Neural cell (in vitro differentiated cells): ENCODE measurements around the gene ZG16B. TPM values are rescaled to one million over a fixed set of nuclear protein-coding genes. Genes with fewer than 3 reads are reported as not detected.

ENCODE experiments used
- H2AFZ ChIP-seq: fragments of 200-600, 300-800 bp; sonication (generic), shearing (Covaris generic); 2 replicates; pipeline ENCODE4 v1.6.0; 2014; ENCODE audit warnings: low read depth, mild to moderate bottlenecking, antibody characterized with exemption, low read length, moderate library complexity
- H3F3A ChIP-seq: fragments of 200-600 bp; shearing (Covaris generic); 2 replicates; pipeline ENCODE4 v1.6.1; 2016; ENCODE audit warnings: mild to moderate bottlenecking, moderate library complexity, mixed read lengths, antibody characterized with exemption, low read length; ENCODE audit not compliant: insufficient read depth, poor library complexity, severe bottlenecking
- H3K27ac ChIP-seq: fragments of 200-600, 300-800 bp; sonication (generic), shearing (Covaris generic); 2 replicates; pipeline ENCODE4 v1.5.1; 2014; ENCODE audit warnings: mild to moderate bottlenecking, low read length, moderate library complexity
- H3K27me3 ChIP-seq: fragments of 300-800, 200-600 bp; sonication (generic), shearing (Covaris generic); 2 replicates; pipeline ENCODE4 v1.6.0; 2014; ENCODE audit warnings: mild to moderate bottlenecking, low read depth, low read length, moderate library complexity; ENCODE audit not compliant: insufficient read depth
- H3K36me3 ChIP-seq: fragments of 300-800, 200-600 bp; sonication (generic), shearing (Covaris generic); 2 replicates; pipeline ENCODE4 v1.5.1; 2014; ENCODE audit warnings: mild to moderate bottlenecking, antibody characterized with exemption, low read length, moderate library complexity; ENCODE audit not compliant: insufficient read depth
- H3K4me2 ChIP-seq: fragments of 300-800, 200-600 bp; sonication (generic), shearing (Covaris generic); 2 replicates; pipeline ENCODE4 v1.6.0; 2014; ENCODE audit warnings: mild to moderate bottlenecking, low read length
- H3K4me3 ChIP-seq: fragments of 300-800, 200-600 bp; sonication (generic), shearing (Covaris generic); 2 replicates; pipeline ENCODE4 v1.5.1; 2014; ENCODE audit warnings: mild to moderate bottlenecking, low read length, moderate library complexity
- H3K79me2 ChIP-seq: fragments of 200-600 bp; shearing (Covaris generic); replicated peaks from 2 replicates; pipeline ENCODE4 v1.6.0; 2014; ENCODE audit warnings: mild to moderate bottlenecking, low read length, moderate library complexity; ENCODE audit not compliant: insufficient read depth
- H3K9ac ChIP-seq: fragments of 300-800, 200-600 bp; sonication (generic), shearing (Covaris generic); 2 replicates; pipeline ENCODE4 v1.6.1; 2016; ENCODE audit warnings: mild to moderate bottlenecking, low read length, mixed read lengths
- H3K9me2 ChIP-seq: fragments of 200-600 bp; shearing (Covaris generic); 2 replicates; pipeline ENCODE4 v1.6.1; 2016; ENCODE audit warnings: mild to moderate bottlenecking, low read length, mixed read lengths; ENCODE audit not compliant: insufficient read depth
- H3K9me3 ChIP-seq: fragments of 200-600, 300-800 bp; sonication (generic), shearing (Covaris generic); 2 replicates; pipeline ENCODE4 v1.6.1; 2016; ENCODE audit warnings: mild to moderate bottlenecking, mixed run types, low read length, moderate library complexity, mixed read lengths
- H4K20me1 ChIP-seq: fragments of 200-600 bp; shearing (Covaris generic); 2 replicates; pipeline ENCODE4 v1.6.1; 2016; ENCODE audit warnings: mild to moderate bottlenecking, mixed run types; ENCODE audit not compliant: insufficient read depth
- CTCF ChIP-seq: fragments of 450-650 bp; IDR thresholded peaks from 2 replicates; pipeline ENCODE4 v1.5.1; 2014; ENCODE audit warnings: antibody characterized with exemption, mild to moderate bottlenecking, moderate library complexity; ENCODE audit not compliant: poor library complexity, severe bottlenecking
- EP300 ChIP-seq: fragments of 450-650 bp; conservative IDR thresholded peaks from 2 replicates; pipeline ENCODE4 v1.6.1; 2014; ENCODE audit warnings: antibody characterized with exemption, mild to moderate bottlenecking, moderate library complexity; ENCODE audit not compliant: poor library complexity, severe bottlenecking
- EZH2 ChIP-seq: fragments of 200-600, 300-800 bp; shearing (Covaris generic), sonication (generic); IDR thresholded peaks from 2 replicates; pipeline ENCODE4 v1.6.1; 2014; ENCODE audit warnings: antibody characterized with exemption, low read length, borderline replicate concordance, mild to moderate bottlenecking; ENCODE audit not compliant: insufficient read depth, poor library complexity, severe bottlenecking
- MXI1 ChIP-seq: fragments of 450-650 bp; conservative IDR thresholded peaks from 2 replicates; pipeline ENCODE4 v1.6.1; 2014; ENCODE audit warnings: antibody characterized with exemption, mild to moderate bottlenecking; ENCODE audit not compliant: poor library complexity, severe bottlenecking
- POLR2AphosphoS5 ChIP-seq: IDR thresholded peaks from 2 replicates; pipeline ENCODE4 v1.6.1; 2012
- RAD21 ChIP-seq: fragments of 450-650 bp; conservative IDR thresholded peaks from 2 replicates; pipeline ENCODE4 v1.6.1; 2014; ENCODE audit warnings: antibody characterized with exemption, mild to moderate bottlenecking, moderate library complexity
- REST ChIP-seq: IDR thresholded peaks from 2 replicates; pipeline ENCODE4 v1.6.1; 2012; ENCODE audit warnings: borderline replicate concordance
- SMC3 ChIP-seq: fragments of 450-650 bp; conservative IDR thresholded peaks from 2 replicates; pipeline ENCODE4 v1.6.1; 2014; ENCODE audit warnings: antibody characterized with exemption, mild to moderate bottlenecking, moderate library complexity; ENCODE audit not compliant: poor library complexity
- TAF1 ChIP-seq: IDR thresholded peaks from 2 replicates; pipeline ENCODE4 v1.6.1; 2012; ENCODE audit warnings: low read depth
- polyA plus RNA-seq: library from polyadenylated mRNA; depleted of rRNA; stranded (reverse); fragments of >200 nt; gene quantifications from 2 replicates; pipeline ENCODE4 v1.2.3, GENCODE V29; 2014

ZG16B gene
- polyA plus RNA-seq, 1 donor from 2014 or later = not detected

GRCh38 chr16:2865651-2866050 is 35.5 kb downstream of the ZG16B start:
- Histone ChIP-seq H3K36me3 (no peaks in the 10 kb centered on the region), H3K9ac (no peak overlapping the region), H4K20me1 (no peaks in the 10 kb centered on the region), H3K4me3 (no peak overlapping the region), H3F3A (no peaks in the 10 kb centered on the region), H3K4me2 (no peak overlapping the region), H3K79me2 (no peaks in the 10 kb centered on the region), H3K27me3 (peaks cover 19% of the 10 kb centered on the region), H2AFZ (no peak overlapping the region), H3K9me3 (no peaks in the 10 kb centered on the region), H3K9me2 (no peaks in the 10 kb centered on the region), H3K27ac (no peak overlapping the region)
- TF ChIP-seq MXI1 (no peak), CTCF (no peak), REST (no peak), EZH2 (no peak), POLR2AphosphoS5 (no peak), TAF1 (no peak), EP300 (no peak), RAD21 (no peak), SMC3 (no peak)

- Histone ChIP-seq H4K20me1 (no peaks in the 10 kb centered on the region), H3K4me2 (no peak overlapping the region), H3K27me3 (peaks cover 21% of the 10 kb centered on the region), H3F3A (no peaks in the 10 kb centered on the region), H3K9ac (no peak overlapping the region), H3K27ac (no peak overlapping the region), H2AFZ (no peak overlapping the region), H3K79me2 (no peaks in the 10 kb centered on the region), H3K4me3 (no peak overlapping the region), H3K36me3 (no peaks in the 10 kb centered on the region), H3K9me2 (no peaks in the 10 kb centered on the region), H3K9me3 (no peaks in the 10 kb centered on the region)
- TF ChIP-seq MXI1 = no peak
- TF ChIP-seq REST = no peak
- no peak for TF ChIP-seq CTCF
- TF ChIP-seq RAD21 = no peak
- TF ChIP-seq SMC3 = no peak
- no peak for TF ChIP-seq TAF1
- TF ChIP-seq EZH2 = no peak
- TF ChIP-seq POLR2AphosphoS5 = no peak
- TF ChIP-seq EP300 = no peak
These were observed 36.3 kb downstream of the ZG16B start for GRCh38 chr16:2866431-2866830.
